ENCODE results near the gene CD19. TPM values are rescaled to one million over a fixed set of nuclear protein-coding genes. Genes with fewer than 3 reads are reported as not detected.

Gene CD19
- total RNA-seq, 3 donors from 2014 or later (not counting 1 experiment from before 2014, with no cell fraction given): 0.79 to 2.5 (median 0.96) TPM

DNA sequence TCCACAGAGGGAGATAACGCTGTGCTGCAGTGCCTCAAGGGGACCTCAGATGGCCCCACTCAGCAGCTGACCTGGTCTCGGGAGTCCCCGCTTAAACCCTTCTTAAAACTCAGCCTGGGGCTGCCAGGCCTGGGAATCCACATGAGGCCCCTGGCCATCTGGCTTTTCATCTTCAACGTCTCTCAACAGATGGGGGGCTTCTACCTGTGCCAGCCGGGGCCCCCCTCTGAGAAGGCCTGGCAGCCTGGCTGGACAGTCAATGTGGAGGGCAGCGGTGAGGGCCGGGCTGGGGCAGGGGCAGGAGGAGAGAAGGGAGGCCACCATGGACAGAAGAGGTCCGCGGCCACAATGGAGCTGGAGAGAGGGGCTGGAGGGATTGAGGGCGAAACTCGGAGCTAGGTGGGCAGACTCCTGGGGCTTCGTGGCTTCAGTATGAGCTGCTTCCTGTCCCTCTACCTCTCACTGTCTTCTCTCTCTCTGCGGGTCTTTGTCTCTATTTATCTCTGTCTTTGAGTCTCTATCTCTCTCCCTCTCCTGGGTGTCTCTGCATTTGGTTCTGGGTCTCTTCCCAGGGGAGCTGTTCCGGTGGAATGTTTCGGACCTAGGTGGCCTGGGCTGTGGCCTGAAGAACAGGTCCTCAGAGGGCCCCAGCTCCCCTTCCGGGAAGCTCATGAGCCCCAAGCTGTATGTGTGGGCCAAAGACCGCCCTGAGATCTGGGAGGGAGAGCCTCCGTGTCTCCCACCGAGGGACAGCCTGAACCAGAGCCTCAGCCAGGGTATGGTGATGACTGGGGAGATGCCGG is 769 bp downstream of the CD19 start:
- H3K4me1 Mint-ChIP-seq: peaks cover 26 to 42% of the 10 kb centered on the region in 2 donors
- ATAC-seq (no peak), DNase-seq (no peak)
- H3K27ac Mint-ChIP-seq: no peak overlapping the region
- intact Hi-C loops (cut with micrococcal nuclease): no loop called here
- no peak for TF ChIP-seq CTCF (IDR thresholded peaks at IDR 0.05)
- H3K27me3 Mint-ChIP-seq (ENCODE audit: low read depth in 2 of 2): no peaks in the 10 kb centered on the region
- H3K36me3 Mint-ChIP-seq: no peaks in the 10 kb centered on the region
- Histone ChIP-seq H3K36me3 (ENCODE audit: control insufficient read depth, insufficient read depth, low read length) (no peaks in the 10 kb centered on the region), H3K9me3 (ENCODE audit: control insufficient read depth, insufficient read depth, low read length) (no peaks in the 10 kb centered on the region), H3K4me3 (ENCODE audit: low read length) (peak overlapping the region; percentile 40), H3K4me1 (ENCODE audit: control insufficient read depth, insufficient read depth, low read length) (peaks cover 42% of the 10 kb centered on the region), H3K27ac (ENCODE audit: low read length) (peak overlapping the region; percentile 44), H3K27me3 (ENCODE audit: control insufficient read depth, insufficient read depth, low read length) (no peaks in the 10 kb centered on the region)
- H3K4me3 Mint-ChIP-seq: no peak overlapping the region
- H3K9me3 Mint-ChIP-seq: no peaks in the 10 kb centered on the region
- 79% methylated on average over 20 of the region's 20 CpGs for WGBS (ENCODE audit: insufficient coverage)

DNA sequence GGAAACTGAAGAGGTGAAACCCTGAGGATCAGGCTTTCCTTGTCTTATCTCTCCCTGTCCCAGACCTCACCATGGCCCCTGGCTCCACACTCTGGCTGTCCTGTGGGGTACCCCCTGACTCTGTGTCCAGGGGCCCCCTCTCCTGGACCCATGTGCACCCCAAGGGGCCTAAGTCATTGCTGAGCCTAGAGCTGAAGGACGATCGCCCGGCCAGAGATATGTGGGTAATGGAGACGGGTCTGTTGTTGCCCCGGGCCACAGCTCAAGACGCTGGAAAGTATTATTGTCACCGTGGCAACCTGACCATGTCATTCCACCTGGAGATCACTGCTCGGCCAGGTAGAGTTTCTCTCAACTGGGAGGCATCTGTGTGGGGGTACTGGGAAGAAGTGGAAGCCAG is 1.4 kb downstream of the CD19 start:
- peaks cover 42% of the 10 kb centered on the region for H3K4me1 ChIP-seq (ENCODE audit: control insufficient read depth, insufficient read depth, low read length)

GRCh38 chr16:28935346-28935745 is 3.6 kb downstream of the CD19 start:
- no peaks in the 10 kb centered on the region for H3K27me3 ChIP-seq (ENCODE audit: control insufficient read depth, insufficient read depth, low read length)
- no peak overlapping the region for H3K4me3 ChIP-seq (ENCODE audit: low read length)
- H3K36me3 ChIP-seq (ENCODE audit: control insufficient read depth, insufficient read depth, low read length): no peaks in the 10 kb centered on the region
- no peaks in the 10 kb centered on the region for H3K36me3 Mint-ChIP-seq
- H3K4me3 Mint-ChIP-seq: peak overlapping the region; percentile 60
- WGBS (ENCODE audit: insufficient coverage): 97% methylated on average over 4 of the region's 4 CpGs
- H3K27ac ChIP-seq (ENCODE audit: low read length): no peak overlapping the region
- TF ChIP-seq CTCF (IDR thresholded peaks at IDR 0.05): no peak
- no peak for DNase-seq
- H3K9me3 Mint-ChIP-seq: no peaks in the 10 kb centered on the region
- peaks cover 23 to 47% of the 10 kb centered on the region in 2 donors for H3K4me1 Mint-ChIP-seq
- H3K27me3 Mint-ChIP-seq (ENCODE audit: low read depth in 2 of 2): no peaks in the 10 kb centered on the region
- no peaks in the 10 kb centered on the region for H3K9me3 ChIP-seq (ENCODE audit: control insufficient read depth, insufficient read depth, low read length)
- peaks cover 37% of the 10 kb centered on the region for H3K4me1 ChIP-seq (ENCODE audit: control insufficient read depth, insufficient read depth, low read length)
- intact Hi-C loops (cut with micrococcal nuclease): no loop called here
- H3K27ac Mint-ChIP-seq: no peak overlapping the region
- ATAC-seq: no peak

More for the DNA sequence above, 1.4 kb downstream of the CD19 start:
- peaks cover 26 to 46% of the 10 kb centered on the region in 2 donors for H3K4me1 Mint-ChIP-seq
- 83% methylated on average over 8 of the region's 8 CpGs for WGBS (ENCODE audit: insufficient coverage)
- Histone ChIP-seq H3K4me3 (ENCODE audit: low read length) (peak overlapping the region; percentile 1), H3K27ac (ENCODE audit: low read length) (no peak overlapping the region), H3K27me3 (ENCODE audit: control insufficient read depth, insufficient read depth, low read length) (no peaks in the 10 kb centered on the region), H3K9me3 (ENCODE audit: control insufficient read depth, insufficient read depth, low read length) (no peaks in the 10 kb centered on the region), H3K36me3 (ENCODE audit: control insufficient read depth, insufficient read depth, low read length) (no peaks in the 10 kb centered on the region)
- no peak for TF ChIP-seq CTCF (IDR thresholded peaks at IDR 0.05)
- DNase-seq: no peak
- no peak overlapping the region for H3K4me3 Mint-ChIP-seq
- no peaks in the 10 kb centered on the region for H3K36me3 Mint-ChIP-seq
- no peaks in the 10 kb centered on the region for H3K9me3 Mint-ChIP-seq
- no peak overlapping the region for H3K27ac Mint-ChIP-seq
- intact Hi-C loops (cut with micrococcal nuclease): no loop called here
- H3K27me3 Mint-ChIP-seq (ENCODE audit: low read depth in 2 of 2): no peaks in the 10 kb centered on the region
- ATAC-seq: no peak
